ENCODE data around the gene BHLHE41. TPM values are rescaled to one million over a fixed set of nuclear protein-coding genes. Genes with fewer than 3 reads are reported as not detected.

BHLHE41 gene
- total and polyA plus RNA-seq, 9 of the 15 experiments (the other 6 are each of a cell fraction or from before 2014, with no cell fraction given) = not detected

GRCh38 chr12:26113853-26114719 is 10.8 kb downstream of the BHLHE41 start (continued):
- TF ChIP-seq ZNF639 (CRISPR knock-in tag; conservative IDR thresholded peaks at IDR 0.05 in 1 of 2, IDR thresholded peaks at IDR 0.05 in 1 of 2) (no peak), CBX3 (IDR thresholded peaks at IDR 0.05; ENCODE audit: borderline replicate concordance in 1 of 2, low read length in 2 of 2) (peak in 1 of 2 experiments; percentile 48; a peak in 1 of 3 replicates), CREB5 (CRISPR knock-in tag; IDR thresholded peaks at IDR 0.05) (no peak), ZNF212 (CRISPR knock-in tag; IDR thresholded peaks at IDR 0.05) (no peak), ZBTB26 (CRISPR knock-in tag; IDR thresholded peaks at IDR 0.05) (no peak), BRF2 (IDR thresholded peaks at IDR 0.05; ENCODE audit: borderline replicate concordance, insufficient read depth, insufficient read length) (no peak), KDM5B (IDR thresholded peaks at IDR 0.05; ENCODE audit: insufficient replicate concordance, low read depth, low read length) (no peak), ESRRA (IDR thresholded peaks at IDR 0.05; ENCODE audit: borderline replicate concordance, low read depth) (0 out of 2 replicates have a peak, but pooled peaks have one; percentile 12), CCAR2 (IDR thresholded peaks at IDR 0.05; ENCODE audit: low read depth, low read length) (no peak), NCOA2 (IDR thresholded peaks at IDR 0.05; ENCODE audit: partially characterized antibody in 2 of 2) (no peak), RBFOX2 (IDR thresholded peaks at IDR 0.05; ENCODE audit: low read depth, low read length) (peak; percentile 68), CHD1 (IDR thresholded peaks at IDR 0.05; ENCODE audit: low read length) (no peak), ZEB2 (IDR thresholded peaks at IDR 0.05) (no peak), CREB1 (IDR thresholded peaks at IDR 0.05) (no peak), CREB1 (CRISPR knock-in tag; IDR thresholded peaks at IDR 0.05) (peak; percentile 50), ZNF224 (CRISPR knock-in tag; IDR thresholded peaks at IDR 0.05) (peak; percentile 88; the same call in 1 of the 2 replicates), CHAMP1 (IDR thresholded peaks at IDR 0.05) (no peak), ZNF766 (CRISPR knock-in tag; conservative IDR thresholded peaks at IDR 0.05) (no peak), SMAD1 (IDR thresholded peaks at IDR 0.05; ENCODE audit: low read depth, low read length, partially characterized antibody) (no peak)

All from K562 (cell line).